Measurements from ENCODE around the gene AHNAK.

The AHNAK gene

GRCh38 chr11:62416596-62416995 is 130.0 kb downstream of the AHNAK start:
- H3K4me3 ChIP-seq (ENCODE audit: low read length): no peak overlapping the region
- DNase-seq (ENCODE audit: low read depth): no peak
- TF ChIP-seq CTCF (conservative IDR thresholded peaks at IDR 0.05; ENCODE audit: low read depth, low read length): no peak

GRCh38 chr11:62413060-62413696 is 133.4 kb downstream of the AHNAK start:
- no peak for DNase-seq (ENCODE audit: low read depth)
- TF ChIP-seq CTCF (conservative IDR thresholded peaks at IDR 0.05; ENCODE audit: low read depth, low read length): no peak
- no peak overlapping the region for H3K4me3 ChIP-seq (ENCODE audit: low read length)

GRCh38 chr11:62411524-62411923 is 135.1 kb downstream of the AHNAK start:
- H3K4me3 ChIP-seq (ENCODE audit: low read length): no peak overlapping the region
- DNase-seq (ENCODE audit: low read depth): no peak
- no peak for TF ChIP-seq CTCF (conservative IDR thresholded peaks at IDR 0.05; ENCODE audit: low read depth, low read length)

GRCh38 chr11:62410972-62411371 is 135.6 kb downstream of the AHNAK start:
- no peak for TF ChIP-seq CTCF (conservative IDR thresholded peaks at IDR 0.05; ENCODE audit: low read depth, low read length)
- no peak for DNase-seq (ENCODE audit: low read depth)
- H3K4me3 ChIP-seq (ENCODE audit: low read length): no peak overlapping the region

- H3K4me3 ChIP-seq (ENCODE audit: low read length): no peak overlapping the region
- TF ChIP-seq CTCF (conservative IDR thresholded peaks at IDR 0.05; ENCODE audit: low read depth, low read length): no peak
- DNase-seq (ENCODE audit: low read depth): no peak
Observed at GRCh38 chr11:62409831-62410230, 136.8 kb downstream of the AHNAK start.

- no peak overlapping the region for H3K4me3 ChIP-seq (ENCODE audit: low read length)
- no peak for DNase-seq (ENCODE audit: low read depth)
- TF ChIP-seq CTCF (conservative IDR thresholded peaks at IDR 0.05; ENCODE audit: low read depth, low read length): no peak
Observed at GRCh38 chr11:62406034-62406433, 140.6 kb downstream of the AHNAK start.

- no peak for DNase-seq (ENCODE audit: low read depth)
- H3K4me3 ChIP-seq (ENCODE audit: low read length): no peak overlapping the region
- TF ChIP-seq CTCF (conservative IDR thresholded peaks at IDR 0.05; ENCODE audit: low read depth, low read length): no peak
Observed at GRCh38 chr11:62404901-62405300, 141.7 kb downstream of the AHNAK start.

All from retinal pigment epithelial cell (primary cell).